ENCODE measurements around the gene ALPP.

Gene ALPP

DNA sequence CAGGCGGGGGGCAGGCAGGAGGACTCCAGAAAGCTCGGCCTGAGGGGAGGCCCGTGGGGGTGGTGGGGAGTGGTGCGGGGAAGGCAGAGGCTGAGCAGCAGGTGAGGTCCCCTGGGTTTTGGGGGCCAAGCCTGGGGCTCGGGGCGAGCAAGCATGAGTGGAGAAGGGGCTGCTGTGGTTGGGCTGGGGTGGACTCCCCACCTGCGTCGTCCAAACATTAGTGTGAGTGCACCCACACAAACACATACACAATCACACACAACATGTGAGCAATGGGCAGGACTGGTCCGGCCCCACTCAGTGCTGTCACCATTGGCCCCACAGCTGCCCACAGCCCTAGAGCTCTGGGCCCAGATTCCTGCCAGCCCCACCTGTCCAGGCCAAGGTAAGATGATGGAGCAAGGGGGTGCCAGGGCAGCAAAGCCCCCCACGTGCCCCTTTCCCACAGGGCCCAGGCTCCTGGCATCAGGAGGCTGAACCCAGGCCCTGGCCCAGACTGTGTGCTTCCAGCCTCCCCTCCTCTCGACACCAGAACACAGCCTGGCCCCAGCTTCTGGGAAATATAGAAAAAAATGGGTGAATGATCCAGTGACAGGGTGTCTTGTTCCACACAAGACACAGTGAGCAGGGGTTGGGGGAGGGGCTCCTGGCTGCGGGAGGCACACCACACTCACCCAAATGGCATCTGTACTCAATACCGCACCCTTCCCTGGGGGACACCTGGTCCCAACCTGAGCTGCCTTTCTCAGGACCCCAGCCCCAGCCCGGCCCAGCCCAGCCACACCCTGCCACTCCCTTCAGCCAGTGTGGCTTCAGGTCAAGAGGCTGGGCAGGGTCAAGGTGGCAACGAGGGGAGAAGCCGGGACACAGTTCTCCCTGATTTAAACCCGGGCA lies 463 bp upstream of the ALPP start:
- TF ChIP-seq TAF1 (IDR thresholded peaks at IDR 0.05; ENCODE audit: borderline replicate concordance, insufficient read depth, low read length), result no peak
- TF ChIP-seq FOXP2 (optimal IDR thresholded peaks at IDR 0.05; ENCODE audit: borderline replicate concordance, extremely low read depth, extremely low read length, insufficient read depth), result no peak
- no peak for TF ChIP-seq SIN3A (IDR thresholded peaks at IDR 0.05; ENCODE audit: borderline replicate concordance, insufficient read depth, low read length)
- TF ChIP-seq, protein P1, sequence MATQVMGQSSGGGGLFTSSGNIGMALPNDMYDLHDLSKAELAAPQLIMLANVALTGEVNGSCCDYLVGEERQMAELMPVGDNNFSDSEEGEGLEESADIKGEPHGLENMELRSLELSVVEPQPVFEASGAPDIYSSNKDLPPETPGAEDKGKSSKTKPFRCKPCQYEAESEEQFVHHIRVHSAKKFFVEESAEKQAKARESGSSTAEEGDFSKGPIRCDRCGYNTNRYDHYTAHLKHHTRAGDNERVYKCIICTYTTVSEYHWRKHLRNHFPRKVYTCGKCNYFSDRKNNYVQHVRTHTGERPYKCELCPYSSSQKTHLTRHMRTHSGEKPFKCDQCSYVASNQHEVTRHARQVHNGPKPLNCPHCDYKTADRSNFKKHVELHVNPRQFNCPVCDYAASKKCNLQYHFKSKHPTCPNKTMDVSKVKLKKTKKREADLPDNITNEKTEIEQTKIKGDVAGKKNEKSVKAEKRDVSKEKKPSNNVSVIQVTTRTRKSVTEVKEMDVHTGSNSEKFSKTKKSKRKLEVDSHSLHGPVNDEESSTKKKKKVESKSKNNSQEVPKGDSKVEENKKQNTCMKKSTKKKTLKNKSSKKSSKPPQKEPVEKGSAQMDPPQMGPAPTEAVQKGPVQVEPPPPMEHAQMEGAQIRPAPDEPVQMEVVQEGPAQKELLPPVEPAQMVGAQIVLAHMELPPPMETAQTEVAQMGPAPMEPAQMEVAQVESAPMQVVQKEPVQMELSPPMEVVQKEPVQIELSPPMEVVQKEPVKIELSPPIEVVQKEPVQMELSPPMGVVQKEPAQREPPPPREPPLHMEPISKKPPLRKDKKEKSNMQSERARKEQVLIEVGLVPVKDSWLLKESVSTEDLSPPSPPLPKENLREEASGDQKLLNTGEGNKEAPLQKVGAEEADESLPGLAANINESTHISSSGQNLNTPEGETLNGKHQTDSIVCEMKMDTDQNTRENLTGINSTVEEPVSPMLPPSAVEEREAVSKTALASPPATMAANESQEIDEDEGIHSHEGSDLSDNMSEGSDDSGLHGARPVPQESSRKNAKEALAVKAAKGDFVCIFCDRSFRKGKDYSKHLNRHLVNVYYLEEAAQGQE (IDR thresholded peaks at IDR 0.05; ENCODE audit: insufficient read depth in 1 of 2, low read depth in 2 of 2, low read length in 2 of 2), result no peak
- TF ChIP-seq POLR2AphosphoS5 (IDR thresholded peaks at IDR 0.05; ENCODE audit: low read depth, low read length), result no peak

DNA sequence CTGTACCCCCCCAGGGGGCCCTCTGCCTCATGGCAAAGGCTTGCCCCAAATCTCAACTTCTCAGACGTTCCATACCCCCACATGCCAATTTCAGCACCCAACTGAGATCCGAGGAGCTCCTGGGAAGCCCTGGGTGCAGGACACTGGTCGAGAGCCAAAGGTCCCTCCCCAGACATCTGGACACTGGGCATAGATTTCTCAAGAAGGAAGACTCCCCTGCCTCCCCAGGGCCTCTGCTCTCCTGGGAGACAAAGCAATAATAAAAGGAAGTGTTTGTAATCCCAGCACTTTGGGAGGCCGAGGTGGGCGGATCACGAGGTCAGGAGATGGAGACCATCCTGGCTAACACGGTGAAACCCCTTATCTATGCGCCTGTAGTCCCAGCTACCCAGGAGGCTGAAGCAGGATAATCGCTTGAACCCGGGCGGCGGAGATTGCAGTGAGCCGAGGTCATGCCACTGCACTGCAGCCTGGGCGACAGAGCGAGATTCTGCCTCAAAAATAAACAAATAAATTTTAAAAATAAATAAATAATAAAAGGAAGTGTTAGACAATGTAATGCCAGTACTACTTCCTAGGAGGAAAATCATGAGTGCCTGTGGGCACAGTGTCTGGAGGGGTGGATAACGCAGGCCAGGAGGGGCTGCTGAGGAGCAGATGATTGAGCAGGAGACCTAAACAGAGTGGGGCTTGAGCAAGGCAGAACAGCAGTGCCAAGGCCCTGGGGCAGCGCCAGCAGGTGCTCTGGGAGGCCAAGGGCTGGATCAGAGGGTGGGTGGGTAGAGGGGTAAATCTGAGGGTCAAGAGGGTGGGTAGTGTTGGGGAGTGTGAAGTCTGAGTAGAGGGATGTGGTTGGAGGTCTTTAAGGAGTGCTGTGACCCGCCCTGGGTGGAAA lies 4.0 kb downstream of the ALPP start:
- no peak for TF ChIP-seq SIN3A (IDR thresholded peaks at IDR 0.05; ENCODE audit: borderline replicate concordance, insufficient read depth, low read length)
- TF ChIP-seq POLR2AphosphoS5 (IDR thresholded peaks at IDR 0.05; ENCODE audit: low read depth, low read length), result no peak
- TF ChIP-seq TAF1 (IDR thresholded peaks at IDR 0.05; ENCODE audit: borderline replicate concordance, insufficient read depth, low read length), result no peak
- no peak for TF ChIP-seq FOXP2 (optimal IDR thresholded peaks at IDR 0.05; ENCODE audit: borderline replicate concordance, extremely low read depth, extremely low read length, insufficient read depth)
- TF ChIP-seq, protein P1 (IDR thresholded peaks at IDR 0.05; ENCODE audit: insufficient read depth in 1 of 2, low read depth in 2 of 2, low read length in 2 of 2), result no peak

DNA sequence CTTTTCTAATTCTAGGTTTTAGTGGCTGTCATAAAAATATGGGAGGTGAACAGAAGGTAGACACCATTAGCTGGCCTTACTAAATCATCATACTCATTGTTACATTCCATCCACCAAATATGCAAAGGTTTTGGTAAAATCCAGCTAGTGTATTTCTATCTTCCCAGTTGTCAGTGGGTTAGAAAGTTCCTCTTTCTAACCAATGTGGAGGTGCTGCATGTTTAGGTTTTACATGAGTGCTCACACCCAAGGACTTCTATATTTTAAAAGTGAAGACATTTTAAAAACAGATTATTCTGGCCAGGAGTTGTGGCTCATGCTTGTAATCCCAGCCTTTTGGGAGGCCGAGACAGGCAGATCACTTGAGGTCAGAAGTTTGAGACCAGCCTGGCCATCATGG lies 5.9 kb downstream of the ALPP start:
- TF ChIP-seq FOXP2 (optimal IDR thresholded peaks at IDR 0.05; ENCODE audit: borderline replicate concordance, extremely low read depth, extremely low read length, insufficient read depth) (no peak), SIN3A (IDR thresholded peaks at IDR 0.05; ENCODE audit: borderline replicate concordance, insufficient read depth, low read length) (no peak), POLR2AphosphoS5 (IDR thresholded peaks at IDR 0.05; ENCODE audit: low read depth, low read length) (no peak), TAF1 (IDR thresholded peaks at IDR 0.05; ENCODE audit: borderline replicate concordance, insufficient read depth, low read length) (no peak)
- TF ChIP-seq, protein P1 (IDR thresholded peaks at IDR 0.05; ENCODE audit: insufficient read depth in 1 of 2, low read depth in 2 of 2, low read length in 2 of 2), result no peak

DNA sequence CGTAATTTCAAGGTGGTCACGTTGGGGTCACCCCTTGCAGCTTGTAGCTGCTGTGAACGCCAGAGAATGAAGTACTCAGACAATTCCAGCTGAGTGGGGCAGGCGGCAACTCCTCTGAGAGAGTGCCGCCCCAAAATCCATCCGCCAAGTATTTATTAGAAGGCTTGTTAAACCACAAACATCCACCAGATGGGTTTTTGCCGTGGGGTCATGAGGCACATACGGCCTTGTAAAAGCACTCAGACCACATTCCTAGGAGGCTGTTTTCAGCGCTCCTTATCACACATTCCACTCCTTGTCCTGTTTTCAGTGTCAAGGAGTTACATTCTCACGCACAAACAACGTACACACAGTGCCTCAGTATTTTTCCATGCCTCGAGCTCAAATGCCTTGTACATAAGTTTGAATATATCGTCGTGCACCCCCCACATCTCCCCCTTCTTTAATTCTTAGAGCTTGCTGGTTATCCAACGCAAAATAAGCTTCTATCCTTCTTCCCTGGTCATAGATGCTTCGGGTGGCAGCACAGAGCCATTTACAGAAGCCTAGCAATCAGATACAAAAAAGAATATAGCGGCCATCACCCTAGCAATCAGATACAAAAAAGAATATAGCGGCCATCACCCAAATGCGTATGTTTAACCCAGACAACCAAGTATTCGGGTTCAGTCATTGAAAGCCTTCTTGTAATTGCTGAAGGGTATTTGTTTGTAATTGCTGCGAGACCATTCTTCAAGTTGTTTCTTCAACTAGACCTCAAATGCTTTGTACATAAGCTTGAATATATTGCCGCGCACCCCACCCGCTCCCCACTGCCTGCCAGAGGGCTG lies 7.3 kb downstream of the ALPP start:
- TF ChIP-seq, protein P1 (IDR thresholded peaks at IDR 0.05; ENCODE audit: insufficient read depth in 1 of 2, low read depth in 2 of 2, low read length in 2 of 2), result no peak
- TF ChIP-seq POLR2AphosphoS5 (IDR thresholded peaks at IDR 0.05; ENCODE audit: low read depth, low read length) (no peak), SIN3A (IDR thresholded peaks at IDR 0.05; ENCODE audit: borderline replicate concordance, insufficient read depth, low read length) (no peak), TAF1 (IDR thresholded peaks at IDR 0.05; ENCODE audit: borderline replicate concordance, insufficient read depth, low read length) (no peak), FOXP2 (optimal IDR thresholded peaks at IDR 0.05; ENCODE audit: borderline replicate concordance, extremely low read depth, extremely low read length, insufficient read depth) (no peak)
